Natural killer cell treated with Interleukin-12 subunit alpha and Interleukin-12 subunit beta and Interleukin-15 and Interleukin-18, amount 100 ng/mL, for 72 hours (primary cell): ENCODE data around the gene GPRIN1. TPM values are rescaled to one million over a fixed set of nuclear protein-coding genes. Genes with fewer than 3 reads are reported as not detected.

Source experiments
- ATAC-seq, 2 donors: fragments of 150-1000 bp; cut with Tn5 transposase in 1 of 2; sonication (Bioruptor Pico), chemical (Tn5 transposase) in 1 of 2; 2 replicates each; pipeline ENCODE4 v1.10.0; 2021
- DNase-seq: peaks from one replicate; pipeline ENCODE4 v3.0.0; 2022; ENCODE audit warnings: low spot score
- H3K27ac Mint-ChIP-seq, 2 donors: 1 replicate in 1 of 2; 2 replicates in 1 of 2; pipeline ENCODE4 v1.8.0; 2022; ENCODE audit warnings: mixed read lengths in 2 of 2, mild to moderate bottlenecking in 1 of 2, moderate library complexity in 1 of 2
- H3K27me3 Mint-ChIP-seq, 2 donors: 1 replicate in 1 of 2; 2 replicates in 1 of 2; pipeline ENCODE4 v1.8.0; 2022; ENCODE audit warnings: mixed read lengths in 2 of 2
- H3K36me3 Mint-ChIP-seq: one replicate; pipeline ENCODE4 v1.8.0; 2022; ENCODE audit warnings: mixed read lengths
- H3K4me1 Mint-ChIP-seq, 2 donors: 1 replicate in 1 of 2; 2 replicates in 1 of 2; pipeline ENCODE4 v1.8.0; 2022; ENCODE audit warnings: low read depth in 2 of 2, mixed read lengths in 2 of 2, mild to moderate bottlenecking in 1 of 2
- H3K4me3 Mint-ChIP-seq: one replicate; pipeline ENCODE4 v1.8.0; 2022; ENCODE audit warnings: mixed read lengths
- H3K9me3 Mint-ChIP-seq: 2 replicates; pipeline ENCODE4 v1.8.0; 2022; ENCODE audit warnings: mixed read lengths
- total RNA-seq, 2 donors: library from RNA; stranded (reverse); gene quantifications; one replicate each; pipeline ENCODE4 v1.2.3, GENCODE V29; 2022

Gene GPRIN1
- total RNA-seq: 1 to 10 TPM; 2.7 to 5.9 TPM

GRCh38 chr5:176609724-176610434 lies at the start of gene GPRIN1:
TSS of gene GPRIN1 (minus strand) at chr5:176610156. CDS start at chr5:176599834, 10,322 bp downstream.
- DNase-seq (peak; percentile 76), ATAC-seq (peak; percentile 87 to 91)
- Mint-ChIP-seq H3K36me3 (no peaks in the 10 kb centered on the region), H3K27ac (peak within 1 kb of the TSS; percentile 32 to 62), H3K9me3 (no peaks in the 10 kb centered on the region), H3K4me1 (peaks cover 14 to 16% of the 10 kb centered on the region in 2 donors), H3K4me3 (peak within 1 kb of the TSS; percentile 96), H3K27me3 (peaks cover 16 to 22% of the 10 kb centered on the region in 2 donors)

GRCh38 chr5:176659512-176659839 lies 49.5 kb upstream of the GPRIN1 start:
- ATAC-seq (no peak), DNase-seq (no peak)
- H3K4me3 Mint-ChIP-seq: peak overlapping the region; percentile 69
- H3K4me1 Mint-ChIP-seq: peaks cover 28 to 30% of the 10 kb centered on the region in 2 donors
- no peaks in the 10 kb centered on the region for H3K9me3 Mint-ChIP-seq
- H3K36me3 Mint-ChIP-seq: no peaks in the 10 kb centered on the region
- H3K27ac Mint-ChIP-seq: no peak overlapping the region
- H3K27me3 Mint-ChIP-seq: peaks cover 7 to 13% of the 10 kb centered on the region in 2 donors

- no peak for DNase-seq
Observed at GRCh38 chr5:176658817-176659511, 49.0 kb upstream of the GPRIN1 start.

GRCh38 chr5:176658007-176658599 lies 48.1 kb upstream of the GPRIN1 start:
- Mint-ChIP-seq H3K36me3 (peaks cover 7% of the 10 kb centered on the region), H3K9me3 (no peaks in the 10 kb centered on the region), H3K4me1 (peaks cover 38% of the 10 kb centered on the region in 2 donors), H3K27me3 (peaks cover 0 to 4% of the 10 kb centered on the region in 2 donors), H3K4me3 (peak overlapping the region; percentile 69), H3K27ac (no peak overlapping the region)
- ATAC-seq: peak; percentile 68 to 72
- no peak for DNase-seq

More at GRCh38 chr5:176658817-176659511, 49.0 kb upstream of the GPRIN1 start:
- Mint-ChIP-seq H3K9me3 (no peaks in the 10 kb centered on the region), H3K36me3 (no peaks in the 10 kb centered on the region), H3K4me3 (peak overlapping the region; percentile 69), H3K4me1 (peaks cover 29 to 30% of the 10 kb centered on the region in 2 donors), H3K27ac (peak overlapping the region in 1 of 2 donors; percentile 12), H3K27me3 (peaks cover 2 to 9% of the 10 kb centered on the region in 2 donors)
- peak; percentile 54 to 74 for ATAC-seq

- peaks cover 49 to 51% of the 10 kb centered on the region in 2 donors for H3K4me1 Mint-ChIP-seq
- H3K27ac Mint-ChIP-seq: no peak overlapping the region
Observed at GRCh38 chr5:176656467-176656990, 46.6 kb upstream of the GPRIN1 start.

GRCh38 chr5:176654856-176655255 lies 44.9 kb upstream of the GPRIN1 start:
- H3K27ac Mint-ChIP-seq: no peak overlapping the region
- H3K4me3 Mint-ChIP-seq: no peak overlapping the region
- ATAC-seq (no peak), DNase-seq (no peak)
- H3K27me3 Mint-ChIP-seq: peaks cover 0 to 1% of the 10 kb centered on the region in 2 donors
- peaks cover 8% of the 10 kb centered on the region for H3K36me3 Mint-ChIP-seq
- H3K4me1 Mint-ChIP-seq: peaks cover 54 to 61% of the 10 kb centered on the region in 2 donors
- H3K9me3 Mint-ChIP-seq: no peaks in the 10 kb centered on the region

More at GRCh38 chr5:176656467-176656990, 46.6 kb upstream of the GPRIN1 start:
- Mint-ChIP-seq H3K36me3 (peaks cover 8% of the 10 kb centered on the region), H3K9me3 (no peaks in the 10 kb centered on the region), H3K4me3 (no peak overlapping the region), H3K27me3 (peaks cover 0 to 2% of the 10 kb centered on the region in 2 donors)
- ATAC-seq (no peak), DNase-seq (no peak)

- H3K9me3 Mint-ChIP-seq: no peaks in the 10 kb centered on the region
- H3K4me1 Mint-ChIP-seq: peaks cover 50 to 60% of the 10 kb centered on the region in 2 donors
- peak overlapping the region; percentile 17 to 49 for H3K27ac Mint-ChIP-seq
- H3K4me3 Mint-ChIP-seq: peak overlapping the region; percentile 52
- ATAC-seq (peak; percentile 91 to 92), DNase-seq (peak; percentile 91)
- H3K27me3 Mint-ChIP-seq: no peaks in the 10 kb centered on the region
- H3K36me3 Mint-ChIP-seq: peaks cover 8% of the 10 kb centered on the region
Observed at GRCh38 chr5:176653401-176654385, 43.7 kb upstream of the GPRIN1 start.

GRCh38 chr5:176652136-176652535 lies 42.2 kb upstream of the GPRIN1 start:
- H3K9me3 Mint-ChIP-seq: no peaks in the 10 kb centered on the region
- no peak for DNase-seq
- H3K27ac Mint-ChIP-seq: peak overlapping the region in 1 of 2 donors; percentile 58
- H3K27me3 Mint-ChIP-seq: no peaks in the 10 kb centered on the region
- H3K4me3 Mint-ChIP-seq: no peak overlapping the region
- no peak for ATAC-seq
- H3K4me1 Mint-ChIP-seq: peaks cover 48 to 56% of the 10 kb centered on the region in 2 donors
- peaks cover 8% of the 10 kb centered on the region for H3K36me3 Mint-ChIP-seq

- Mint-ChIP-seq H3K4me1 (peaks cover 48 to 61% of the 10 kb centered on the region in 2 donors), H3K27me3 (no peaks in the 10 kb centered on the region), H3K4me3 (no peak overlapping the region)
Observed at GRCh38 chr5:176651472-176651980, 41.6 kb upstream of the GPRIN1 start.

GRCh38 chr5:176650354-176650884 lies 40.5 kb upstream of the GPRIN1 start:
- peak overlapping the region; percentile 49 to 54 for H3K27ac Mint-ChIP-seq
- H3K27me3 Mint-ChIP-seq: no peaks in the 10 kb centered on the region
- DNase-seq (no peak), ATAC-seq (no peak)
- peak overlapping the region; percentile 48 for H3K4me3 Mint-ChIP-seq
- H3K9me3 Mint-ChIP-seq: no peaks in the 10 kb centered on the region
- peaks cover 8% of the 10 kb centered on the region for H3K36me3 Mint-ChIP-seq
- H3K4me1 Mint-ChIP-seq: peaks cover 54 to 63% of the 10 kb centered on the region in 2 donors

More at GRCh38 chr5:176651472-176651980, 41.6 kb upstream of the GPRIN1 start:
- H3K27ac Mint-ChIP-seq: peak overlapping the region in 1 of 2 donors; percentile 58
- ATAC-seq (no peak), DNase-seq (no peak)
- peaks cover 8% of the 10 kb centered on the region for H3K36me3 Mint-ChIP-seq
- H3K9me3 Mint-ChIP-seq: no peaks in the 10 kb centered on the region

- H3K9me3 Mint-ChIP-seq: no peaks in the 10 kb centered on the region
- DNase-seq (no peak), ATAC-seq (no peak)
- H3K4me1 Mint-ChIP-seq: peaks cover 50 to 58% of the 10 kb centered on the region in 2 donors
- H3K4me3 Mint-ChIP-seq: peak overlapping the region; percentile 90
- H3K36me3 Mint-ChIP-seq: peaks cover 6% of the 10 kb centered on the region
- H3K27ac Mint-ChIP-seq: peak overlapping the region; percentile 75 to 91
- H3K27me3 Mint-ChIP-seq: no peaks in the 10 kb centered on the region
Observed at GRCh38 chr5:176648474-176649194, 38.7 kb upstream of the GPRIN1 start.
